GM12878 (cell line): Measurements from ENCODE around the gene CNPY1. TPM values are rescaled to one million over a fixed set of nuclear protein-coding genes. Genes with fewer than 3 reads are reported as not detected.
A peak's percentile ranks its signal among the peaks of the same experiment; 100 is the strongest.

Experiments
- ATAC-seq: fragments of 200-7000 bp; cut with Tn5 transposase; 3 replicates; pipeline ENCODE4 v1.9.1; 2020; ENCODE audit warnings: mild to moderate bottlenecking, moderate library complexity
- BruUV-seq: library from RNA; stranded (reverse); fragments of 400-500 nt; replicated peaks from 2 replicates; lab custom pipeline; 2021; lab: Mats Ljungman, UMichigan
- CTCF ChIA-PET: fragments of 300-600 bp; sonication (Branson Sonifier 250); formaldehyde crosslinking; extraction: SDS; loops from one replicate; lab custom pipeline; 2021; ENCODE audit warnings: inconsistent platforms; lab: Yijun Ruan, JAX
- POLR2A ChIA-PET: fragments of 350-600 bp; formaldehyde crosslinking; extraction: SDS; loops from one replicate; lab custom pipeline; 2021; ENCODE audit warnings: inconsistent platforms; lab: Charles Lee
- RAD21 ChIA-PET: fragments of 300-600 bp; sonication (Branson Sonifier 250); formaldehyde crosslinking; loops from one replicate; lab custom pipeline; 2023; ENCODE audit warnings: antibody characterized with exemption; ENCODE audit not compliant: unreplicated experiment; lab: Charles Lee
- SMC1A ChIA-PET: fragments of 300-600 bp; sonication (Branson Sonifier 250); formaldehyde crosslinking; loops from one replicate; lab custom pipeline; 2023; ENCODE audit not compliant: unreplicated experiment, uncharacterized antibody; lab: Charles Lee
- DNase-seq: peaks from one replicate; pipeline ENCODE4 v3.0.0-alpha.2; 2011; ENCODE audit warnings: low read depth, low spot score
- FAIRE-seq: peaks from 3 replicates; lab custom pipeline; 2011; peaks lifted over from hg19 to GRCh38; lab: Jason Lieb, UNC
- H2AFZ ChIP-seq: 2 replicates; pipeline ENCODE4 v1.6.0; 2011; ENCODE audit warnings: low read depth, low read length, control low read depth; ENCODE audit not compliant: control insufficient read depth
- H3K27ac ChIP-seq: 2 replicates; pipeline ENCODE4 v1.5.1; 2011; ENCODE audit warnings: control low read depth; ENCODE audit not compliant: control insufficient read depth, insufficient read depth
- H3K27me3 ChIP-seq, 2 experiments: replicated peaks in 1 of 2; 2 replicates each; pipeline versions ENCODE4 v1.6.0 to v1.6.1; 2011; ENCODE audit warnings: low read length in 1 of 2; ENCODE audit not compliant: control insufficient read depth in 2 of 2, insufficient read depth in 2 of 2
- H3K36me3 ChIP-seq, 2 experiments: 2 replicates each; pipeline ENCODE4 v1.5.1; 2011; ENCODE audit warnings: low read length in 1 of 2; ENCODE audit not compliant: control insufficient read depth in 2 of 2, insufficient read depth in 2 of 2
- H3K4me1 ChIP-seq: 2 replicates; pipeline ENCODE4 v1.6.1; 2011; ENCODE audit warnings: mild to moderate bottlenecking, low read length, moderate library complexity, mixed read lengths; ENCODE audit not compliant: control insufficient read depth, insufficient read depth
- H3K4me2 ChIP-seq: 2 replicates; pipeline ENCODE4 v1.6.0; 2011; ENCODE audit warnings: control low read depth; ENCODE audit not compliant: control insufficient read depth, insufficient read depth
- H3K4me3 ChIP-seq: fragments of 200-600 bp; sonication (generic); 2 replicates; pipeline ENCODE4 v1.5.1; 2016
- H3K79me2 ChIP-seq: 2 replicates; pipeline ENCODE4 v1.6.0; 2011; ENCODE audit warnings: low read length; ENCODE audit not compliant: control insufficient read depth, insufficient read depth
- H3K9ac ChIP-seq: 2 replicates; pipeline ENCODE4 v1.8.0; 2011; ENCODE audit warnings: low read length, control low read depth, mixed read lengths; ENCODE audit not compliant: control insufficient read depth, insufficient read depth
- H3K9me3 ChIP-seq: replicated peaks from 3 replicates; pipeline ENCODE4 v1.5.1; 2011; ENCODE audit warnings: mild to moderate bottlenecking, low read length; ENCODE audit not compliant: control insufficient read depth, insufficient read depth
- H4K20me1 ChIP-seq: 2 replicates; pipeline ENCODE4 v1.6.0; 2011; ENCODE audit not compliant: control insufficient read depth, insufficient read depth
- BMI1 ChIP-seq: fragments of 450-650 bp; IDR thresholded peaks from 2 replicates; pipeline ENCODE4 v1.6.1; 2016; ENCODE audit warnings: mild to moderate bottlenecking, moderate library complexity, borderline replicate concordance
- EZH2 ChIP-seq: IDR thresholded peaks from 2 replicates; pipeline ENCODE4 v1.6.1; 2012; ENCODE audit warnings: low read depth, mild to moderate bottlenecking, control low read depth, inconsistent platforms, low read length, borderline replicate concordance; ENCODE audit not compliant: control insufficient read depth
- POLR2AphosphoS2 ChIP-seq: IDR thresholded peaks from 2 replicates; pipeline ENCODE4 v1.6.1; 2011; ENCODE audit warnings: low read depth, mild to moderate bottlenecking, low read length, improper control_type of control experiment, moderate library complexity
- SUZ12 ChIP-seq: fragments of 200-600 bp; sonication (generic); IDR thresholded peaks from one replicate; pipeline ENCODE4 v1.6.1; 2018; ENCODE audit warnings: antibody characterized with exemption, mild to moderate bottlenecking; ENCODE audit not compliant: unreplicated experiment
- WGBS: methylation state at CpG from one replicate; pipeline ENCODE4 v1.1.6; 2016; ENCODE audit warnings: low lambda C conversion rate; ENCODE audit not compliant: insufficient replicate concordance, insufficient coverage; ENCODE audit errors: missing lambda C conversion rate; 5-methylcytosine and 5-hydroxymethylcytosine counted together
- in situ Hi-C: fragments of 300-500 bp; cut with MboI; formaldehyde crosslinking; loops from 9 replicates; pipeline ENCODE4 v1.14.3; 2018; ENCODE audit warnings: mixed read lengths
- intact Hi-C: fragments of 100-400 bp; cut with micrococcal nuclease; formaldehyde crosslinking; loops from one replicate; pipeline ENCODE4 v1.14.2; 2022; ENCODE audit not compliant: unreplicated experiment
- polyA plus RNA-seq, 11 experiments: library from polyadenylated mRNA; depleted of rRNA in 4 of 11; unstranded in 6 of 11; stranded (reverse) in 5 of 11; fragments of >200 nt; fragmentation: Nextera tagmentation in 4 of 11; fragmentation: Illumina TruSeq in 1 of 11; extraction: Ambion mirVana in 4 of 11; extraction: Trizol in 1 of 11; gene quantifications; 1 replicate in 1 of 11; 2 replicates in 10 of 11; pipeline versions ENCODE4 v1.2.1 to v1.2.3, GENCODE V29; 2011 to 2016; ENCODE audit warnings: inconsistent platforms in 2 of 11, missing spikeins in 2 of 11, low read depth in 1 of 11
- total RNA-seq, 4 experiments: library from RNA; depleted of rRNA in 3 of 4; stranded (reverse); fragments of >200 nt in 3 of 4; fragmentation: Illumina TruSeq in 1 of 4; extraction: Trizol in 1 of 4; gene quantifications; 2 replicates each; pipeline versions ENCODE4 v1.2.1 to v1.2.3, GENCODE V29; 2013 to 2021
- TF ChIP-seq, protein P1 (sequence below): IDR thresholded peaks from 2 replicates; pipeline ENCODE4 v1.6.1; 2012; ENCODE audit warnings: improper control_type of control experiment, low read depth, low read length; ENCODE audit not compliant: insufficient replicate concordance

CNPY1 gene
- total and polyA plus RNA-seq, 10 of the 15 experiments (the other 5 are each of a cell fraction or from before 2014, with no cell fraction given) = not detected

DNA sequence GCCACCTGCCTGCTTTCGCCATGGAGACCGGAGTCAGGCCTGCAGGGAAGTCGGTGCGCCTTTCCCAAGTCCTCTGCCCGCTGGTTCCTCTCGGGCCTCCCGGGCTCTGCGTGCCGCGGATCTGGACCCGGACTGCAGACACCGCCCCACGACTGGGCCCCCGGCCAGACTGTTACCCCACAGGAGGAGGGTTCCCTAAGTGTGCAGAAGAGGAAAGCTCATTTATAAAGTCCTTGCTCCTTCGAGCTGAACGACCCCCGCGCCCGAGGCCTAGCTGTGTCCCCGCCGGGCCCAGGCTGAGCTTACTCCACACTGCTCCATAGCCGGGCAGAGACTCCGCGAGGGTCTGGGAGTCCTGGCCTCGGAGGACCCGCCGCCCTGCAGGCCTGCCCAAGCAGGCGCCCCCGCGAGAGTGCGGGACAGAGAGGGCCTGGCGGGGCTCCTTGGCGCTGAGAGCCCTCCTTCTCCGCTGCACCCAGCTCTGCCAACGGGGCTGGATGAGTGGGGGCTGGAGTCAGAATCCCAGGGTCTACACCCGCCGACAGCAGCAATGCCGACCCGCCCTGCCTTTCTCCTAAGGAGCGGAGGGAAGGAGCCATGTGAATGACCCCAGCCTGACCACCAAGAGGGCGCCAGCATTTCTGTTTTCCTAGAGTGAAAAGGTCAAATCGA is 80.1 kb downstream of the CNPY1 start:
- no peaks in the 10 kb centered on the region for H3K36me3 ChIP-seq
- in situ Hi-C loops = no loop called here
- TF ChIP-seq POLR2AphosphoS2 = no peak
- TF ChIP-seq SUZ12 = peak; percentile 89
- TF ChIP-seq, protein P1, sequence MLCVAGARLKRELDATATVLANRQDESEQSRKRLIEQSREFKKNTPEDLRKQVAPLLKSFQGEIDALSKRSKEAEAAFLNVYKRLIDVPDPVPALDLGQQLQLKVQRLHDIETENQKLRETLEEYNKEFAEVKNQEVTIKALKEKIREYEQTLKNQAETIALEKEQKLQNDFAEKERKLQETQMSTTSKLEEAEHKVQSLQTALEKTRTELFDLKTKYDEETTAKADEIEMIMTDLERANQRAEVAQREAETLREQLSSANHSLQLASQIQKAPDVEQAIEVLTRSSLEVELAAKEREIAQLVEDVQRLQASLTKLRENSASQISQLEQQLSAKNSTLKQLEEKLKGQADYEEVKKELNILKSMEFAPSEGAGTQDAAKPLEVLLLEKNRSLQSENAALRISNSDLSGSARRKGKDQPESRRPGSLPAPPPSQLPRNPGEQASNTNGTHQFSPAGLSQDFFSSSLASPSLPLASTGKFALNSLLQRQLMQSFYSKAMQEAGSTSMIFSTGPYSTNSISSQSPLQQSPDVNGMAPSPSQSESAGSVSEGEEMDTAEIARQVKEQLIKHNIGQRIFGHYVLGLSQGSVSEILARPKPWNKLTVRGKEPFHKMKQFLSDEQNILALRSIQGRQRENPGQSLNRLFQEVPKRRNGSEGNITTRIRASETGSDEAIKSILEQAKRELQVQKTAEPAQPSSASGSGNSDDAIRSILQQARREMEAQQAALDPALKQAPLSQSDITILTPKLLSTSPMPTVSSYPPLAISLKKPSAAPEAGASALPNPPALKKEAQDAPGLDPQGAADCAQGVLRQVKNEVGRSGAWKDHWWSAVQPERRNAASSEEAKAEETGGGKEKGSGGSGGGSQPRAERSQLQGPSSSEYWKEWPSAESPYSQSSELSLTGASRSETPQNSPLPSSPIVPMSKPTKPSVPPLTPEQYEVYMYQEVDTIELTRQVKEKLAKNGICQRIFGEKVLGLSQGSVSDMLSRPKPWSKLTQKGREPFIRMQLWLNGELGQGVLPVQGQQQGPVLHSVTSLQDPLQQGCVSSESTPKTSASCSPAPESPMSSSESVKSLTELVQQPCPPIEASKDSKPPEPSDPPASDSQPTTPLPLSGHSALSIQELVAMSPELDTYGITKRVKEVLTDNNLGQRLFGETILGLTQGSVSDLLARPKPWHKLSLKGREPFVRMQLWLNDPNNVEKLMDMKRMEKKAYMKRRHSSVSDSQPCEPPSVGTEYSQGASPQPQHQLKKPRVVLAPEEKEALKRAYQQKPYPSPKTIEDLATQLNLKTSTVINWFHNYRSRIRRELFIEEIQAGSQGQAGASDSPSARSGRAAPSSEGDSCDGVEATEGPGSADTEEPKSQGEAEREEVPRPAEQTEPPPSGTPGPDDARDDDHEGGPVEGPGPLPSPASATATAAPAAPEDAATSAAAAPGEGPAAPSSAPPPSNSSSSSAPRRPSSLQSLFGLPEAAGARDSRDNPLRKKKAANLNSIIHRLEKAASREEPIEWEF = no peak
- TF ChIP-seq EZH2 = 0 out of 2 replicates have a peak, but pooled peaks have one; percentile 3
- no peak for TF ChIP-seq BMI1
- H3K4me1 ChIP-seq = no peaks in the 10 kb centered on the region
- no peak for FAIRE-seq
- peaks cover 16 to 53% of the 10 kb centered on the region in 2 experiments for H3K27me3 ChIP-seq
- ChIA-PET RAD21 (no interaction called here), POLR2A (interaction anchor here (0.6 kb wide), 1 partner anchor 31 kb away, joined by 3 read pairs; no protein-coding TSS in a partner anchor), SMC1A (no interaction called here), CTCF (no interaction called here)
- no peaks in the 10 kb centered on the region for H3K79me2 ChIP-seq
- H2AFZ ChIP-seq = no peak overlapping the region
- 48% methylated on average over 42 of the region's 42 CpGs for WGBS
- 0 out of 2 replicates have a peak, but pooled peaks cover 3% of the 10 kb centered on the region for H4K20me1 ChIP-seq
- BruUV-seq = no TSS peak
- ATAC-seq = no peak
- DNase-seq = no peak
- no peak overlapping the region for H3K4me3 ChIP-seq
- H3K9me3 ChIP-seq = no peaks in the 10 kb centered on the region; the same call in 2 of the 3 replicates
- H3K4me2 ChIP-seq = no peak overlapping the region
- intact Hi-C loops = no loop called here
- H3K27ac ChIP-seq = no peak overlapping the region
- no peak overlapping the region for H3K9ac ChIP-seq
